GM20000 (cell line): ENCODE results near the gene LILRA2.
"Not testable (repeated sequence)": the region's sequence is repeated elsewhere in the genome, so short reads cannot be mapped to it uniquely, and the experiment has no call there.

Experiments used
- DNase-seq: peaks from one replicate; pipeline ENCODE4 v3.0.0; 2012; ENCODE audit warnings: low spot score
- CTCF ChIP-seq: IDR thresholded peaks from 2 replicates; pipeline ENCODE4 v1.5.1; 2012; ENCODE audit warnings: mild to moderate bottlenecking, control low read depth; ENCODE audit errors: extremely low read depth, missing control alignments

LILRA2 gene

GRCh38 chr19:54630782-54631181 lies 57.2 kb downstream of the LILRA2 start:
- no peak for TF ChIP-seq CTCF
- DNase-seq = no peak

- DNase-seq = not testable (repeated sequence)
Measured at GRCh38 chr19:54631489-54632337, 58.1 kb downstream of the LILRA2 start.

- DNase-seq = not testable (repeated sequence)
Measured at GRCh38 chr19:54632517-54632916, 58.9 kb downstream of the LILRA2 start.

GRCh38 chr19:54633401-54633800 lies 59.8 kb downstream of the LILRA2 start:
- peak; percentile 37 for DNase-seq

GRCh38 chr19:54636081-54636480 lies 62.5 kb downstream of the LILRA2 start:
- DNase-seq = not testable (repeated sequence)

More at GRCh38 chr19:54633401-54633800, 59.8 kb downstream of the LILRA2 start:
- no peak for TF ChIP-seq CTCF

GRCh38 chr19:54638683-54639082 lies 65.1 kb downstream of the LILRA2 start:
- TF ChIP-seq CTCF = no peak
- no peak for DNase-seq
